NCI-H82 treated with DMSO at 0.1 percent for 48 hours (cell line): ENCODE data around the gene AFDN.

ENCODE experiments used
- DNase-seq: peaks from one replicate; lab custom pipeline; 2025; ENCODE audit not compliant: unreplicated experiment; lab: John Stamatoyannopoulos, UW

The AFDN gene

DNA sequence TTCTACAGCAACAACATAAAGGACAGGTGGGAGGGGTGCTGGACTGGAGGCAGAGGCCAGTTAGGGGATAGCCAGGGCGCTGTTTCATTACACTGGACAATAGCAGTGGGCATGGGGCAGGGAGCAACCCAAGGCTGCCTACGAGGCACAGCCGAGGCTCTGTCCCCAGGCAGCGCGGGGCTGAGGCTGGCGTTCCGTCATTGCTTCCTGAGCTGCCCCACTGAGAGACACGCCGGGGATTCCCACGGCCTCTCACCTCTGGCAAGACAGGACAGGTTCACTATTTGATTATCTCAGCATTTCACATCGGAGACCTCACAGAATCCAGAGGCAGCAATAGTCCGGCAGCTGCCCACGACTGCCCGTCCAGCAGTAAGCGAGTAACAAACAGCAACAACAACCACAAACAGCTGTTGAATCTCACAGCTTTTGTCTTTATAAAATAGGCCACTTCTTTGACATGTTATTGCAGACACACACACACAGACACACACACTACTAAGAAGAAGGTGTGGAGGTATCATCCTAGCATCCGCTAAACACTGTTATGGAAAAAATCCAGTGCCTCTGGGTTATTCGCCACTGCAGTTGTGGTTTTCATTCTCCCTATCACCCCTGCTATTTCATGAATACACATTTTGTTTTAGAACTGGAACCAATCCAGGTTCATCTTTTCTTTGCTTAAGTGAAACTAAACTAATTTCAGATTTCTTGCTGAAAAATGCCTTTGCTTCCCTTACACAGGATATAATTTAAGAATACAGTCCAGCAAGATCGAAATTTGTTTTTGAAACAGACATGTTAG, 190.2 kb downstream of the AFDN start:
- DNase-seq = no peak

DNA sequence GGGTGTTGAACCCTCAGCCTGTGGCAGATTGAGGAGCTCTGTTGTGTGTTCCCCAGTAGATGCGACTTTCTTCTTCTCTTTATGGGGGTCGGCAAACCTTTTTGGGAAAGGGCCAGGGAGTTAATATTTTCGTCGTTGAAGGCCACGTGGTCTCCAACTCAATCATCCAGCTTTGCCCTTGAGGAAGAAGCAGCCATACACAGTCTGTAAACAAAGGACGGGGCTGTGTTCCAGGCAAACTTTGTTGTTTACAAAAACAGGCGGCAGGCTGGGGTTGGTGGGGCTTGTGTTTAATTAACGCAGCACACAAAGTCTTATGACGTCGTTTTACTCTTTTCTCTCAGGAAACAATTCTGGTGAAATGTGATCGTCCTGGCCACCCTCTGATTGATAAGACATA, 190.9 kb downstream of the AFDN start:
- DNase-seq = no peak

DNA sequence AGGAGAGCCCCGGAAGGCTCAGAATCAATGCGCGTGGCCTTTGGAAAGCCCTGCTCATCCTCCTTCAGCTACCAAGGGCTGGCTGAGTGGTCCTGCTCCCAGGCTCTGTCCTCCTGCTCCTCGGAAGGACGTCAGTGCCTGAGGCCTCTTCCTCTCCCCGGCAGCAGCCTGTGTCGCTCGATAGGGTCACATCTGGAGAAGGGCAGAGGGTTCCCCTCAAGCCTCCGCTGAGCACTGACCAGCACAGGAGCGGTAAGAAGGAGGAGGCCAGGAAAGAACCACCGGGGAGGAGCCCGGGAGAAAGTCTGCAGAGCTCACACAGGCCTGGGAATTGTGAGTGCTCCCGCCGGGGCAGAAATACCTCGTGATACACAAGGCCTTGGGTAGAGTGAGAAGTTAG, 192.0 kb downstream of the AFDN start:
- DNase-seq = no peak

GRCh38 chr6:168020242-168020641, 193.5 kb downstream of the AFDN start:
- DNase-seq = no peak

- no peak for DNase-seq
Measured at GRCh38 chr6:168021581-168021980, 194.9 kb downstream of the AFDN start.
